Stimulated activated memory B cell treated with anti-CD40 and anti-IgM and Interleukin-4, amounts not matched to agents 10 μg/mL and 1 μg/mL and 100 μg/mL, for 72 hours (primary cell): ENCODE results near the gene COL13A1.

Experiments used
- ATAC-seq: fragments of 150-1000 bp; cut with Tn5 transposase; 2 replicates; pipeline ENCODE4 v1.10.0; 2021
- H3K27ac Mint-ChIP-seq: one replicate; pipeline ENCODE4 v1.8.0; 2022; ENCODE audit warnings: mild to moderate bottlenecking, mixed read lengths
- H3K27me3 Mint-ChIP-seq: one replicate; pipeline ENCODE4 v1.8.0; 2022; ENCODE audit warnings: mixed read lengths
- H3K36me3 Mint-ChIP-seq: one replicate; pipeline ENCODE4 v1.8.0; 2022; ENCODE audit warnings: mixed read lengths
- H3K4me1 Mint-ChIP-seq: one replicate; pipeline ENCODE4 v1.8.0; 2022; ENCODE audit warnings: mixed read lengths
- H3K4me3 Mint-ChIP-seq: one replicate; pipeline ENCODE4 v1.8.0; 2022; ENCODE audit warnings: mild to moderate bottlenecking, moderate library complexity, mixed read lengths
- H3K9me3 Mint-ChIP-seq: one replicate; pipeline ENCODE4 v1.8.0; 2022; ENCODE audit warnings: mixed read lengths

COL13A1 gene

DNA sequence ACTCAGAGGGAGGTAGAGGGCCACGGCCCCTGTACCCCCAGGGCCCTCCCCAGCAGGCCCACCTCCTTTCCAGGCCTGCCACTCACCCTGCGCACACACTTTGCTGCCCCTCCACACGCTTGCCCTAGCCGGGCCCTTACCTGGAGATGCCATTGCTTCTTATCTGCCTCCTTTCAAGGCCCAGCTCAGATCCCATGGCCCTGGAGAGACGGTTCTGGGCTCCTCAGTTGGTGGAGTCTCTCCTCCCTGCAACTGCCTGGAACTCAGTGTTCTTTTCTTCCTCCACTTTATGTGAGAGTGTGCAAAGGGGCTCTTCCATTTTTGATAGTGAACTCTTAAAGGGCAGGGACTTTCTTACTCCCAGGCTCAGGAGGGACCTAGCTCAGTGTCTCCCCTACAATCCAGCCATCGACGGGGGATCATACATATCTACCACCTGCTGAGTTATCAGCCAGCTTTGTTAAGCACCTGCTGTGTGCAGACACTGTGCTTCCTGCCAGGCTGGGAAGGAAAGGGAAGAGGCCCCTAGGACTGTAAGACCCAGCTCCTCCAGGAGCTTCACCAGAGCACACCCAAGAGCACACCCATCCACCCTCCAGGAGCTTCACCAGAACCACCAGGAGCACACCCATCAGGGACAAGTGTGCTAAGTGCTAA, 161.6 kb downstream of the COL13A1 start:
- H3K4me1 Mint-ChIP-seq = peaks cover 35% of the 10 kb centered on the region
- no peak overlapping the region for H3K4me3 Mint-ChIP-seq
- H3K27me3 Mint-ChIP-seq = peaks cover 34% of the 10 kb centered on the region
- H3K36me3 Mint-ChIP-seq = no peaks in the 10 kb centered on the region
- ATAC-seq = no peak
- H3K9me3 Mint-ChIP-seq = no peaks in the 10 kb centered on the region
- no peak overlapping the region for H3K27ac Mint-ChIP-seq

DNA sequence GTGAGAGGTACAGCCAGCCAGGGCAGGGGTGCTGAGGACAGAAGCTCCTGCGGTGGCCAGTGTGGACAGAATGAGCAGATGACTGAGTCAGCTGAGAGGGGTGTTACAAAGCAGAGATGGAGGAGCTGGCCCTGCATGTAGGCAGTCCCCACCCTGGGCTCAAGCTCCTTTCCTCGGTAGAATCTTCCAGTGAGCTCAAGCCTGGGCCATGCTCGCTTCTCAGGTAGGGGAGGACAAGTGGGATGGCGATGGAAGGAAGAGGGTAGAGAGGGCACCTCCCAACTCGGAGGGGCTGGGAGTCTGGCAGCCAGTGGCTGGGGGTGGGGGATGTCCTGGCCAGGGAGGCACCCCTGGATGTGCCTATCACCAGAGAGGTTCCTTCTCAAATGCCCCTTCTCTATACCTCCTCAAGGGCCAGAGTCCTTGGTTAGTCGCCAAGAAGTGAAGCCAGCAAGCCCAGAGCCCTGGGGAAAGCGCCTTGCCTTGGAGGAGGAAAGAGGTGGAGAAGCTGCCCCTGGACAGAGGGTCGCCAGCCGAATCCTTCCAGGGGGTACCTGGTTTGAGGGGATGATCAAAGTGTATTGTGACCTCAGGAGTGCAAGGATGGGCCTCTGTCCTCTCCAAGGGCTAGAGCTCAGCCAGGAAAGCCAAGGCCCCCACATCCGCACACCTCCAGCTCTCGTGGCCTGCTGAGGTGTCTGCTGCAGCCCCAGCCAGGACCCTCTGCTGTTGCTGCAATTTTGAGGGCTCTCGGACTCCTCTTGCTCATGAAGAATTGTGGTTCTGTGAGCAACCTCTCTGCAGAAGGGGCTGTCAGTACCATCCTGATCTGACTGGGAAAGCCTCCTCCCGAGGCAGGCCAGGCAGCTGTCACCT, 162.4 kb downstream of the COL13A1 start:
- no peak overlapping the region for H3K4me3 Mint-ChIP-seq
- ATAC-seq = no peak
- no peaks in the 10 kb centered on the region for H3K36me3 Mint-ChIP-seq
- H3K27me3 Mint-ChIP-seq = peaks cover 40% of the 10 kb centered on the region
- H3K9me3 Mint-ChIP-seq = no peaks in the 10 kb centered on the region
- H3K4me1 Mint-ChIP-seq = peaks cover 34% of the 10 kb centered on the region
- H3K27ac Mint-ChIP-seq = no peak overlapping the region

DNA sequence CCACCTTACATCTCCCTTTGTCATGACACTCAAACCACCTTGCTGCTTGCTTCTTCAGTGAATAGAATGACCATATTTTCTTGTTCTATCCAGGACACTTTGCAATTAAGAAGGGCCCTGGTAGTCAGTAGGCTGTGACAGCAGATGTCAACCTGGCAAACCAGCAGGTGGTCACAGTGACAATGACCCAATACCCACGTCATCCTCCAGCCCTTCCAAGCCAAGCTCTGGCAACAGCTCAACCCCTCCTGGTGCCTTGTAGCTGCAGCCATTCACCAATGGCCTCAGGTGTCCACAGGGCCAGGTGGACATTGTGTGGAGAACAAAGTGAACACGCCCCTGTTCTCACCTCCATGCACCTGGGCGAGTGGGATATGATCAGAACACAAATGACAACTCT, 163.4 kb downstream of the COL13A1 start:
- H3K27ac Mint-ChIP-seq = no peak overlapping the region
- H3K4me1 Mint-ChIP-seq = peaks cover 28% of the 10 kb centered on the region
- H3K4me3 Mint-ChIP-seq = no peak overlapping the region
- no peaks in the 10 kb centered on the region for H3K36me3 Mint-ChIP-seq
- no peaks in the 10 kb centered on the region for H3K9me3 Mint-ChIP-seq
- H3K27me3 Mint-ChIP-seq = peaks cover 40% of the 10 kb centered on the region
- ATAC-seq = no peak

DNA sequence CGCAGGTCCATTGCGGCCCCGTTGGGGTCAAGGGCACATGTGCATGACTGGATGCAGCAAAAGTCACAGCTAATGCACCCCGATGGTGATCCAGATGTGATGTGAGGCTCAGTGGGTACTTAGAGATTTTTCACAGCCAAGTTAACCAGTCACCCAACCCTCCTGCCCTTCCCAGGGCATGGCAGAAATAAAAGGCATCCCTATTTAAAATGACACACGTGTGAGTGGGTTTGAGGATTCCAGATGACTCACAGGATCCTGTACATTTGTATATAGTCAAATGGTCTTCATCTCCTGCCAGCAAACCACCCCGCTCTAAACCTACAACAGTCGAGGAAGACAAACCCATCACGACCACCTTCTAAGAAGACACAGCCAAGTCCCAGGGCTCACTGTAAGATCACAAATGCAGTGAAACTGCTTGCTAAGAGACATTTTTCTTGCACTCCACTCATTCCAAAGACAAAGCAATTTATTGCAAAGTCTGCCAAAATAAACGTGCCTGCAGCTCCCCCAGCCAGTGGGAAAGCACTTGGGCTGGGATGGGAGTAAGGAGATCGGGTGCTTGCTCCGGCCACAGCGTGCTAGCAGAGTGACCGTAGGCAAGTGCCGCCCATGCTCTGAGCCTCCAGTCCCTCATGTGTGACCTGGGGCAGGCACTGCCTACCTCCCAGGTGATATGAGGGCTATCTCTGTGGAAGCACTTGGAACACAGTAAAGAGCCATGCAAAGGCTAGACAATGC, 164.4 kb downstream of the COL13A1 start:
- no peak for ATAC-seq
- Mint-ChIP-seq H3K4me1 (peaks cover 20% of the 10 kb centered on the region), H3K27ac (no peak overlapping the region), H3K27me3 (peaks cover 45% of the 10 kb centered on the region), H3K9me3 (no peaks in the 10 kb centered on the region), H3K36me3 (no peaks in the 10 kb centered on the region), H3K4me3 (no peak overlapping the region)

DNA sequence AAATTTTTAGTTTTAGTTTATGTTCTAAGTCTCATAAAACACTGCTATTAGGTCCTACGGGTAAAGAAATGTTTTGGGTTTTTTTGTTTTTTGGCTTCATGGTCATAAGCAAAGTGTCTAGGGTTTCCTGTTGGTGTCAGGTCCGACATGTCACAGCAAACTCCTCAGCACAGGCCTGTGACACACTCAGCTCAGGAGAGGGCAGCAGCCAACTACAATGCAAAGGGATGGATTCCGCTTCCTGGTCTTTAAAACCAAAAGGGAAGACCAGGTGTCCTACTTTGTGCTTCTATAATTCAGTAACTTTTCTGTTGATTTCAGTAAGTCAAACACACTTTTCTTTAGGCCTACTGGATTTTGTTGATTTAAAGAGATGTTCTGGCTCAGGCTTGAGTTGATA, 167.1 kb downstream of the COL13A1 start:
- peaks cover under 1% of the 10 kb centered on the region for H3K4me1 Mint-ChIP-seq
- H3K4me3 Mint-ChIP-seq = no peak overlapping the region
- H3K36me3 Mint-ChIP-seq = no peaks in the 10 kb centered on the region
- H3K27me3 Mint-ChIP-seq = peaks cover 49% of the 10 kb centered on the region
- no peak overlapping the region for H3K27ac Mint-ChIP-seq
- H3K9me3 Mint-ChIP-seq = no peaks in the 10 kb centered on the region
- no peak for ATAC-seq

DNA sequence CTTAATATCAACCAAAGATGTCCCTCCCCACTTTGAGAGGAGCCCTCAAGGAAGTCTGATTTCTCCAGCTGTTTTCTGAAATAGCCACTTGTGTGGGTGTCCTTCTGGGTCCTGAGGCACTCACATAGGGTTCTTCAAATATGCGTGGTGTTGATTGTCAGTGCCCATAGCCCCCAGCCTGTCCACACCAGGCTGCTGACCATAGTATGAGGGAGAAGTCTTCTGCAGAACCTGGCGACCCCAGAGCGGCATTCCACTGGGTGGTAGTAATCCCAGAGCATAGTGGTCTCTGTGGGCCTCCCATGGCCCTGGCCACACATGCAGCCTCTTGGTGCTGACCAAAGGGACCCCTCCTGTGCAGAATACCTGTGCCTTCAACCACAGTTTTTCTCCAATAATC, 168.3 kb downstream of the COL13A1 start:
- no peak overlapping the region for H3K27ac Mint-ChIP-seq
- H3K9me3 Mint-ChIP-seq = no peaks in the 10 kb centered on the region
- H3K4me1 Mint-ChIP-seq = no peaks in the 10 kb centered on the region
- no peak for ATAC-seq
- H3K36me3 Mint-ChIP-seq = no peaks in the 10 kb centered on the region
- peaks cover 56% of the 10 kb centered on the region for H3K27me3 Mint-ChIP-seq
- H3K4me3 Mint-ChIP-seq = no peak overlapping the region

DNA sequence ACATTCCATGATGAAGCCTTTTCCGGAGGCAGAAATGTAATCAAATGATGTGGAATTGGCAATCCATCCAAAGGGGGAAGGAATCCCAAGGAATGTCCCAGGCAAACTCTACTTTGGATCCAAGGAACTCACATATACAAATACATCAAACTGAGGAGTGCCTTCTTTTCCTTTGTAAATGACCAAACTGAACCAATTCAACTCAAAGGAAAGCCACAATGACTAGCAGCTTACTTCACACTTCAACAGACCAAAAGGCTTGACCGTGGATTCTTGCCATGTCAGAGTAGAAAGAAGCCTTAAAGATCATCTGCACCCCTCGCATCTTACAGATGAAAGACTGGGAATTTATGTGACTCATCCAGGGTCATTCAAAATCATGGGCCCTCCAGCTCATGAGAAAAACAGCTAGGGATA, 171.3 kb downstream of the COL13A1 start:
- Mint-ChIP-seq H3K36me3 (peaks cover 5% of the 10 kb centered on the region), H3K27me3 (peaks cover 73% of the 10 kb centered on the region), H3K9me3 (peaks cover 3% of the 10 kb centered on the region)

DNA sequence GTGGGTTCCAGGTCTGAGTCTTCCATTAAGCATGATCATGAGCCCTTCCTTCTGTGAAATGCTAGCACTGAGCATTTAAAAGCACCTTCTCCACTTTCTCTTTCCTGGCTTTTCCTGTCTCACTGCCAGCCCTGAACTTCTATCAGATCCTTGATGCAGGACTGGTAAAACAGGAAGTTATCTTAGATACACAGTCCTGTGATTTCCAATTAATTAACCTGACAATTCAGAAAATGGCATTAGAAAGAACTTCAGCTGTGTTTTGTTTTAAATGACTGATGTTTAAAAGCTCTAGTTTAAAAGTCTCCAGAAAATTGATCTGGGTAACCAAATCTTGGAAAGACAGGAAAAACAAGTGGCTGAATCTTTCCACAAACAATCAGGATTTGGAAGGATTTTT, 172.0 kb downstream of the COL13A1 start:
- Mint-ChIP-seq H3K9me3 (peaks cover 8% of the 10 kb centered on the region), H3K36me3 (peaks cover 5% of the 10 kb centered on the region), H3K27ac (no peak overlapping the region), H3K4me3 (no peak overlapping the region), H3K27me3 (peaks cover 74% of the 10 kb centered on the region), H3K4me1 (no peaks in the 10 kb centered on the region)
- ATAC-seq = no peak

More for the DNA sequence above, 171.3 kb downstream of the COL13A1 start:
- ATAC-seq = no peak
- Mint-ChIP-seq H3K4me3 (no peak overlapping the region), H3K4me1 (no peaks in the 10 kb centered on the region), H3K27ac (no peak overlapping the region)

DNA sequence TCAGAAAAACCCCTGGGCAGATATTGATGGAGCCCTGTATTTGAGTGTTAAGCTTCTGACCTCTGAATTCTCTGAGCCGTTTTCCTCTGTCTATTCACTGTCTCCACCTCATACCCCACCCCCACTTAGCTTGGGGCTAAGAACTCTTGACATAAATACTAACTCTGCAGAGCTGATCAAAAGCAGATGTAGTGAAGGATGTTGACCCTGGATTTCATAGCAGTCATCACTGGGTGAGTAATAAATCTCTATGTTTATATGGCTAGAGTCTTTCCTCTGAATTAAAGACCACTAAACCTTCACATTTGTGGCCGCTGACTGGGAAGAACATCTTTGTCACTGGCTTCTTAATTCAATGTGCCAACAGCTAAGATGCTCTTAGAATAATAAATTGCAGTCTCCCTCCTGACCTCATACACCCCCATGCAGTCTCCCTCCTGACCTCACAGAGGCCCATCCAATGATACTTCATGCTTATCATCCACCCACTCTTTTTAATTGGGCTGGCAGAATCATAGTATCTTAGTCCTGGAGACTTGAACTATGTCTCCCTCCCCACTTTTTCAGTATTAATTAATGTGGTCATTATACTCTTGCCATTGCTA, 172.9 kb downstream of the COL13A1 start:
- Mint-ChIP-seq H3K4me1 (no peaks in the 10 kb centered on the region), H3K36me3 (peaks cover 5% of the 10 kb centered on the region), H3K9me3 (peaks cover 12% of the 10 kb centered on the region), H3K4me3 (no peak overlapping the region), H3K27me3 (peaks cover 78% of the 10 kb centered on the region), H3K27ac (no peak overlapping the region)
- no peak for ATAC-seq

DNA sequence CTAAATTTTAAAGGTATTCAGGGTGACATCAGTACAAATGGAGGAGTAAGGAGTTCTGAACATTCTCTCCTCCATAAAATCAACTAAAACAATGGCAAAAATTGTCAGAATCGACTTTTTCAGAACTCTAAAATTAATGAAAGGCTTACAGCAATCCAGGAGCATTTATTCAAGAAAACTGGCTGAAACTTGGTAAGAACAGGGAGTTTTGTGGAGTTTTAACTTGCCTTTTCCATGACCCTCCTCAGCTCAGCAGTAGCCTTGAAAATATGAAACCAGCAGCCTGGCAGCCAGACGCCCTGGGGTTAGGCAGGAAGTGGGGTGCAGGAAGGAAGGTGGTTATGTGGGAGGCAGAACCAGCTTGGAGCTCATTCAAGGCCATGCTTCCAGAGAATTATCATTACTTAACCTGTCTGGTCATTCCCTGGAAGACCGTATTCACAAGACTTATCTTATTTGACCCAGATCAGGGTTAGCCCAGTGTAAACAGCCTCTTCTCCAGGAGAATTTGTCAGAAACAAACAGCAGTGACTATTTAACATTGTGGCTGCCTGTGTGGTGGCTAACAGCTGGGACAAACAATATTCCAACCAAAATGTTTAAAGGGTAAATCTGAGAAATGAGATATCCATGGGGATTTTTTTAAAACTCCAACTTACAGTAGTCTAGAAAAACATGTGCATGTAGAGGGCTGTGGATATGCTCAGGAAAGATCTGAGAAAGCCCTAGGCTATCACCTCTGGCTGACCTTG, 175.3 kb downstream of the COL13A1 start:
- Mint-ChIP-seq H3K9me3 (peaks cover 29% of the 10 kb centered on the region), H3K36me3 (peaks cover 13% of the 10 kb centered on the region), H3K4me1 (no peaks in the 10 kb centered on the region), H3K27ac (no peak overlapping the region), H3K4me3 (no peak overlapping the region), H3K27me3 (peaks cover 83% of the 10 kb centered on the region)
- no peak for ATAC-seq

DNA sequence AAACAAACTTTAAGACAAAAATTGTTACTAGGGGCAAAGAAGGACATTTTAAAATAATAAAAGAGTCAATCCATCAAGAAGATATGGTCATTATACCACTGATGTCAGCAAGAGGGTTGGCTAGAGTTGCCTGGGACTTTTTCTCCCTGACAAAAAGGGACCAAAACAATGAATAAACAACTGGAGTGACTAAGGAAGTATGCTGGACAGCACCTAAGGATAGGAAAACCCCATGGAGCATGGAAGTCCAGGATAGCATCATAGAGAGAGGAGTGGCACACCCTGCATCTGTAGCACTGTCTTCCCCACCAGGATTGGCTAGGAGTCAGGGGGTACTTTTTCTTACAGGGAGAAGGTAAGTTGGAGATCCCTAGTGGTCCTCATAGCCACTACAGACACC, 177.5 kb downstream of the COL13A1 start:
- H3K27ac Mint-ChIP-seq = no peak overlapping the region
- ATAC-seq = no peak
- H3K27me3 Mint-ChIP-seq = peaks cover 92% of the 10 kb centered on the region
- H3K4me3 Mint-ChIP-seq = no peak overlapping the region
- H3K36me3 Mint-ChIP-seq = peaks cover 13% of the 10 kb centered on the region
- H3K9me3 Mint-ChIP-seq = peaks cover 35% of the 10 kb centered on the region
- no peaks in the 10 kb centered on the region for H3K4me1 Mint-ChIP-seq

DNA sequence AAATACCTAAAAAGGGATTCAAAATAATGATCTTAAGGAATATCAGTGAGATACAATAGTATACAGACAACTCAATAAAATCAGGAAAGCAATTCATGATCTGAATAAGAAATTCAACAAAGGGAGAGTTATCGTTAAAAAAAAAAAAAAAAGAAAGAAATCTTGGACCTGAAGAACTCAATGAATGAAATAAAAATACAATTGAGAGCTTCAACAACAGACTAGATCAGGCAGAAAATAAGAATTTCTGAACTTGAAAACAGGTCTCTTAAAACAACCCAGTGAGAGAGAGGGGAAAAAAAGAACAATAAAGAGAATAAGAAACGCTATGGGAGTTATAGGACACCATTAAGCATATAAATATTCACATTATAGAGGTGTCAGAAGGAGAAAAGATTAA, 179.0 kb downstream of the COL13A1 start:
- H3K4me1 Mint-ChIP-seq = no peaks in the 10 kb centered on the region
- ATAC-seq = no peak
- H3K36me3 Mint-ChIP-seq = peaks cover 13% of the 10 kb centered on the region
- peaks cover 35% of the 10 kb centered on the region for H3K9me3 Mint-ChIP-seq
- peaks cover 82% of the 10 kb centered on the region for H3K27me3 Mint-ChIP-seq
- H3K27ac Mint-ChIP-seq = no peak overlapping the region
- H3K4me3 Mint-ChIP-seq = no peak overlapping the region

DNA sequence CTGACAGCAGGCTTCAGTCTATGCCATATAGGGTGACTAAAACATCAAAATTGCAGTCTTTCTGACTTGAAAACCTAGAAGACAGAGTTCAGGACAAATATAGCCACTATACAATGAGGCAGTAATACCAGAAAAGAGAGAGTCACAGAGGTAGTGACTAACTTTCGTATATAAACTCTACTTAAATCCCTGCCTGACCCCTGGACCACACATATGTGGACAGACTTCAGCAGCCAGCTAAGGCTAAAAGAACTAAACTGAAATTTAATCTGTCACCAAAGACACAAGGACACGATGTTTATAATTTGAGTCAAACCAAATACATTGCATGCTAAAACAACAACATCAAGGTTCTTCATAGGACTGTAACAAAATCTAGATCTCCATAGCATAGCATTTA, 186.4 kb downstream of the COL13A1 start:
- no peak for ATAC-seq
- Mint-ChIP-seq H3K4me3 (no peak overlapping the region), H3K36me3 (no peaks in the 10 kb centered on the region), H3K27me3 (peaks cover 14% of the 10 kb centered on the region), H3K4me1 (no peaks in the 10 kb centered on the region), H3K27ac (no peak overlapping the region), H3K9me3 (peaks cover 1% of the 10 kb centered on the region)

DNA sequence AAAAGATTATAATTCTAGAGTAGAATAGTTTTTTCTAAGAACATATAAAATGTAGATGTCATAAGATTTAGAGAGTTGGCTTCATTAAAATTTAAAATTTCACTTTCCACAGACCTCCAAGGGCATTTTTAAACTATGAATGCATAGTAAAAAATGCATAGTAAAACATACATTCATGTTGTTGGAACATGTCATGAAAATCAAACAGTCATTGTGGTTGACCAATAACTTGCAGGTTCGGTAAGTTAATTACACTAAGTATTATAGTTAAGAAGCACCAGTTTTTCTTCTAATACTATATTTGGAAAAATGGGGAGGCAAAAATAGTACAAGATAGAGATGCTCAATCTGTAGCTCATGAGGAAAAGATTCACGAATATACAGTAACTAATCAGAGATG, 189.4 kb downstream of the COL13A1 start:
- Mint-ChIP-seq H3K4me3 (no peak overlapping the region), H3K27me3 (peaks cover under 1% of the 10 kb centered on the region), H3K4me1 (no peaks in the 10 kb centered on the region), H3K36me3 (no peaks in the 10 kb centered on the region), H3K9me3 (no peaks in the 10 kb centered on the region), H3K27ac (no peak overlapping the region)
- ATAC-seq = no peak
